ENCODE data around the gene SPSB4.
A peak's percentile ranks its signal among the peaks of the same experiment; 100 is the strongest.
"Not testable (repeated sequence)": the region's sequence is repeated elsewhere in the genome, so short reads cannot be mapped to it uniquely, and the experiment has no call there.

The SPSB4 gene

GRCh38 chr3:141096981-141097380 is 45.8 kb downstream of the SPSB4 start:
- no peak for DNase-seq

GRCh38 chr3:141100112-141100511 is 49.0 kb downstream of the SPSB4 start:
- no peak for DNase-seq

- no peak for DNase-seq
Measured at GRCh38 chr3:141100531-141101320, 49.6 kb downstream of the SPSB4 start.

- DNase-seq: no peak
Measured at GRCh38 chr3:141102372-141102771, 51.2 kb downstream of the SPSB4 start.

- no peak for DNase-seq
Measured at GRCh38 chr3:141103067-141103466, 51.9 kb downstream of the SPSB4 start.

GRCh38 chr3:141103503-141103902 is 52.4 kb downstream of the SPSB4 start:
- no peak for DNase-seq

GRCh38 chr3:141104151-141104821 is 53.1 kb downstream of the SPSB4 start:
- no peak for DNase-seq

GRCh38 chr3:141105828-141106628 is 54.9 kb downstream of the SPSB4 start:
- peak; percentile 67 for DNase-seq

GRCh38 chr3:141106842-141107241 is 55.7 kb downstream of the SPSB4 start:
- peak; percentile 41 for DNase-seq

- DNase-seq: peak; percentile 46
Measured at GRCh38 chr3:141108039-141108438, 56.9 kb downstream of the SPSB4 start.

GRCh38 chr3:141109751-141110150 is 58.6 kb downstream of the SPSB4 start:
- no peak for DNase-seq

- no peak for DNase-seq
Measured at GRCh38 chr3:141110322-141110721, 59.2 kb downstream of the SPSB4 start.

- no peak for DNase-seq
Measured at GRCh38 chr3:141111364-141112155, 60.4 kb downstream of the SPSB4 start.

- DNase-seq: no peak
Measured at GRCh38 chr3:141112686-141113297, 61.6 kb downstream of the SPSB4 start.

GRCh38 chr3:141113680-141114079 is 62.5 kb downstream of the SPSB4 start:
- not testable (repeated sequence) for DNase-seq

- DNase-seq: no peak
Measured at GRCh38 chr3:141114179-141114745, 63.1 kb downstream of the SPSB4 start.

- no peak for DNase-seq
Measured at GRCh38 chr3:141114816-141115460, 63.8 kb downstream of the SPSB4 start.

GRCh38 chr3:141115789-141116541 is 64.8 kb downstream of the SPSB4 start:
- DNase-seq: peak; percentile 57

GRCh38 chr3:141116721-141117120 is 65.6 kb downstream of the SPSB4 start:
- DNase-seq: no peak

- not testable (repeated sequence) for DNase-seq
Measured at GRCh38 chr3:141117982-141118381, 66.8 kb downstream of the SPSB4 start.

Measured in activated effector memory CD4-positive, alpha-beta T cell treated with anti-CD3 and anti-CD28 coated beads, Interleukin-2, amount 50 U/mL, for 16 hours (primary cell).